ENCODE data around the gene PREX1.
A peak's percentile ranks its signal among the peaks of the same experiment; 100 is the strongest.

The PREX1 gene

DNA sequence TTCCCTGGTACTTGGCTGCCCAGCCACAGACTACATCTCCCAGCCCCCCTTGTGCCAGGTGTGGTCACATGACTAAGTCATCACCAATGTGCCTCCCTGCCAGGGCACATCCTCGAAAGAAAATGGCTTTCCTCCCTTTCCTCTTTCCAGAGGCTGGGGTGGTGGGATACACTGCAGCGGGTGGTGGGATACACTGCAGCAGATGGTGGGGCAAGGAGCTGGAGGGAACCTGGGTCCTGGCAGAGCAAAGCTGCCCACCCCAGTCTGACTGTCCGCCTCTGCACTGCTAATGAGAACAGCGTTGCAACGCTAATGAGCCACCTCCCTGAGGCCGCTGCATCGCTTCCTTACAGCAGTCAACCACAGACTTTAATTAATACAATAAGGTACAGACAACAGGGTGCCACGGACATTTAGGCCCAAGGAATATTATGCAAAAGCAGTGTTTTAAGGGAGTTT, 125.3 kb downstream of the PREX1 start:
- Histone ChIP-seq H3K27me3 (replicated peaks) (no peaks in the 10 kb centered on the region), H3K36me3 (replicated peaks) (peaks cover 2% of the 10 kb centered on the region), H3K27ac (no peak overlapping the region), H3K4me3 (ENCODE audit: low read depth, low read length) (no peak overlapping the region)
- no peak for DNase-seq
- TF ChIP-seq, protein P1, sequence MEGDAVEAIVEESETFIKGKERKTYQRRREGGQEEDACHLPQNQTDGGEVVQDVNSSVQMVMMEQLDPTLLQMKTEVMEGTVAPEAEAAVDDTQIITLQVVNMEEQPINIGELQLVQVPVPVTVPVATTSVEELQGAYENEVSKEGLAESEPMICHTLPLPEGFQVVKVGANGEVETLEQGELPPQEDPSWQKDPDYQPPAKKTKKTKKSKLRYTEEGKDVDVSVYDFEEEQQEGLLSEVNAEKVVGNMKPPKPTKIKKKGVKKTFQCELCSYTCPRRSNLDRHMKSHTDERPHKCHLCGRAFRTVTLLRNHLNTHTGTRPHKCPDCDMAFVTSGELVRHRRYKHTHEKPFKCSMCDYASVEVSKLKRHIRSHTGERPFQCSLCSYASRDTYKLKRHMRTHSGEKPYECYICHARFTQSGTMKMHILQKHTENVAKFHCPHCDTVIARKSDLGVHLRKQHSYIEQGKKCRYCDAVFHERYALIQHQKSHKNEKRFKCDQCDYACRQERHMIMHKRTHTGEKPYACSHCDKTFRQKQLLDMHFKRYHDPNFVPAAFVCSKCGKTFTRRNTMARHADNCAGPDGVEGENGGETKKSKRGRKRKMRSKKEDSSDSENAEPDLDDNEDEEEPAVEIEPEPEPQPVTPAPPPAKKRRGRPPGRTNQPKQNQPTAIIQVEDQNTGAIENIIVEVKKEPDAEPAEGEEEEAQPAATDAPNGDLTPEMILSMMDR (IDR thresholded peaks at IDR 0.05; ENCODE audit: low read depth, low read length, missing control alignments): no peak
- in situ Hi-C loops (cut with HindIII; ENCODE audit: low pct_ligation_motif_present, low sequenced_read_pairs): no loop called here

DNA sequence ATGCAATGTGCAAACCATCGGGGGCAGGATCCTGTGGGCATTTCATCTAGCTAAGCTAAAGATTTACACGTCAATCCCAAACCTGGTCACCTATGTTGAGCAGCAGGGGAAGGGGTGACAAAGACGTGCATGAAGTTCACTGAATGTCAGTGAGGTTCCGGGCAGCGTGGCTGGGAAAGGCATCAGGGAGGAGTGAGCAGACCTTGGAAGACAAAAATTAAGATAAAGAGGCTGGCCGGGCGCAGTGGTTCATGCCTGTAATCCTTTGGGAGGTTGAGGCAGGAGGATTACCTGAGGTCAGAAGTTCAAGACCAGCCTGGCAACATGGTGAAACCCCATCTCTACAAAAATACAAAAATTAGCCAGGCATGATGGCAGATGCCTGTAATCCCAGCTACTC, 126.1 kb downstream of the PREX1 start:
- Histone ChIP-seq H3K27ac (no peak overlapping the region), H3K36me3 (replicated peaks) (peaks cover 2% of the 10 kb centered on the region), H3K27me3 (replicated peaks) (no peaks in the 10 kb centered on the region), H3K4me3 (ENCODE audit: low read depth, low read length) (no peak overlapping the region)
- TF ChIP-seq, protein P1 (IDR thresholded peaks at IDR 0.05; ENCODE audit: low read depth, low read length, missing control alignments): no peak
- in situ Hi-C loops (cut with HindIII; ENCODE audit: low pct_ligation_motif_present, low sequenced_read_pairs): no loop called here
- DNase-seq: no peak

DNA sequence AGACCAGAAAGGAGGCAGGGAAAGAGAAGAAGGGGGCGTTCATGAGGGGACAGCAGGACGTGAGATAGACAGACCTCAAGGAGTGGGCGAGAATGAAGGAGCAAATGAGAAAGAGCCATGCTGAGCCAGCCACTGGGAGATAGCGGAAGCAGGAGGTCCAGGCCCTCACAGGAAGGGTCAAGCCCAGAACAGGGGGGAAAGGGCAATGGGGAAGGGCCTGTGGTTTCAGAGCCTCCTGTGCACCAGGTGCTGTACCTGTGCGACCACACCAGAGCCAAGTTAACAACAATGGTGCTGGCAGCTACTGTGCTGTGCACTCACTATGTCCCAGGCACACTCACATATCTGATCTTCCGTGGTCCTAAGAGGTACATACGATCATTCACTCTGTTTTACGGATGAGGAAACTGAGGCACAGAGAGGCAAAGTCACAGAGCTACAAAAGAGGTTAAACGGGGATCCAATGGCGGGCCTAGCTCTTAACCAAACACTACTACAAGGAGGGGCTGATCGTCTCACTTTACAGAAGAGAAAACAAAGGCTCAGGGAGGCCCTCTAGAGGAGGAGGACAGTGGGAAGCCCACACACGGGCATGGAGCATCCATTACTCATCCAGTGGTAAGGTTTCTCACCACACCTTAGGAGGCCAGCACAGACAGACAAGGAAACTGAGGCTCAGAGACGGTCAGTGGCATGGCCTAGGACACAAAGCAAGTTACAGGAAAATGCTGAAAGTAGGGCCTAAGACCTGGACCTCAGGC, 129.1 kb downstream of the PREX1 start:
- H3K27ac ChIP-seq: no peak overlapping the region
- DNase-seq: no peak
- in situ Hi-C loops (cut with HindIII; ENCODE audit: low pct_ligation_motif_present, low sequenced_read_pairs): no loop called here
- H3K27me3 ChIP-seq (replicated peaks): no peaks in the 10 kb centered on the region
- TF ChIP-seq, protein P1 (IDR thresholded peaks at IDR 0.05; ENCODE audit: low read depth, low read length, missing control alignments): peak; percentile 34
- peaks cover 2% of the 10 kb centered on the region for H3K36me3 ChIP-seq (replicated peaks)
- no peak overlapping the region for H3K4me3 ChIP-seq (ENCODE audit: low read depth, low read length)

DNA sequence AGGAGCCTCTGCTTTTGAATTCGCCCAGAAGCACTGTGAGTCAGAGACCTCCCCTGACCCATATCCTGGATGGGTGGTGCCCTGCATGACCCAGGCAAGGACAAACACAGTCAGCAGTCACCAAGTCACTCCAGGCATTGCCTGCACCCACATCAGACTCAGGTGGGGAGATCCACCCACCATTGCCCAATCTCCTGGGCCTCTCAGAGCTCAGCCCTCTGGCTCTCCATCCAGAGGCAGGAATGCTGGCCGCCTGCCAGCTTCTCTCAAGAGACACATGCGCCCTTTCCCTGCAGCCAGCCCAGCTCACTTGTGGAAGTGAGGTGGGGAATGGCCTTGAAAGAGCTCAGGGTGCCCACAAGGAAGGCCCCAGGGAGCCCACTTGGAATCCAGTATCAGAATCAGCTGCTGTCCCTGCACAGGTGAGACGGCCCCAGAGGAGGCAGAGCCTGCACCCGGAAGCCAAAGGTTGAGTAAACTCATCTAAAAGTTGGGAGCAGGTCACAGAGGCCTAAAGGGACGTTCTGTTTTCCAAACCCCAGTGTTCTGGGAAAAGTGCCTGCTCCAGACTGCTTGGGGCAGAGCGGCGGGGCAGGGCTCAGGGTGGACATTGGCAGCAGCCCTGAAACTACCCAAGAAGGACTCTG, 129.8 kb downstream of the PREX1 start:
- Histone ChIP-seq H3K4me3 (ENCODE audit: low read depth, low read length) (no peak overlapping the region), H3K27ac (no peak overlapping the region), H3K36me3 (replicated peaks) (peaks cover 2% of the 10 kb centered on the region), H3K27me3 (replicated peaks) (no peaks in the 10 kb centered on the region)
- DNase-seq: peak; percentile 51
- in situ Hi-C loops (cut with HindIII; ENCODE audit: low pct_ligation_motif_present, low sequenced_read_pairs): no loop called here
- TF ChIP-seq, protein P1 (IDR thresholded peaks at IDR 0.05; ENCODE audit: low read depth, low read length, missing control alignments): no peak

DNA sequence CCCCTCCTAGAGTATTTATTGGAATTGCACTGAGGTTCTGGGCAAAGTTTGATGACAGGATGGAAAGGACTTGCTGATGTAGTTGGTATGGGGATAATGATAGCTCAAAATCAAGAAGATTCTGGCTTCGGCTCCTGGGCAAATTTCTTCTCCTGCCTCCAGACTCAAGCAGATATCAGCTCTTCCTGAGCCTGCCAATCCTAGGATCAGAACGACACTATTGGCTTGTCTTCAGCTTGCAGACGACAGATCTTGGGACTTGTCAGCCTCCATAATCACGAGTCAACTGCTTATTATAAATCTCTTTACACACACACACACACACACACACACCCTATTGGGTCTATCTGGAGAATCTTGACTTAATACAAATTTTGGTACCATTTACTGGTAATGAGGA, 131.1 kb downstream of the PREX1 start:
- no peak overlapping the region for H3K27ac ChIP-seq
- no peaks in the 10 kb centered on the region for H3K27me3 ChIP-seq (replicated peaks)
- no peak overlapping the region for H3K4me3 ChIP-seq (ENCODE audit: low read depth, low read length)
- H3K36me3 ChIP-seq (replicated peaks): peaks cover 2% of the 10 kb centered on the region
- TF ChIP-seq, protein P1 (IDR thresholded peaks at IDR 0.05; ENCODE audit: low read depth, low read length, missing control alignments): no peak
- in situ Hi-C loops (cut with HindIII; ENCODE audit: low pct_ligation_motif_present, low sequenced_read_pairs): no loop called here
- DNase-seq: no peak
